Measurements from ENCODE around the gene KCTD11.

DNA sequence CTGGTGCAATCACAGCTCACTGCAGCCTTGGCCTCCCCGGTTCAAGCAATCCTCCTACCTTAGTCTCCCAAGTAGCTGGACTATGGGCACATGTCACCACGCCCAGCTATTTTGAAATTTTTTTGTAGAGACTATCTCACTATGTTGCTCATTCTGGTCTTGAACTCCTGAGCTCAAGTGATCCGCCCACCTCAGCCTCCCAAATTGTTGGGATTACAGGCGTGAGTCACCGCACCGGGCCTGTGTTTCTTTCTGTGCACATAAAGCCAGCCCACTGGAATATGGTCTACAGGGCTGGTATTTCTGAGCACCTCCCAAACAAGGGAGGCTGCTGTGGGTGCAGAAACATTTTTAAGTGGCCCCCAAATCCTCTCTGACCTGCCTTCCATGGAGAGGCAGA, 11.3 kb downstream of the KCTD11 start:
- TF ChIP-seq, protein P1, sequence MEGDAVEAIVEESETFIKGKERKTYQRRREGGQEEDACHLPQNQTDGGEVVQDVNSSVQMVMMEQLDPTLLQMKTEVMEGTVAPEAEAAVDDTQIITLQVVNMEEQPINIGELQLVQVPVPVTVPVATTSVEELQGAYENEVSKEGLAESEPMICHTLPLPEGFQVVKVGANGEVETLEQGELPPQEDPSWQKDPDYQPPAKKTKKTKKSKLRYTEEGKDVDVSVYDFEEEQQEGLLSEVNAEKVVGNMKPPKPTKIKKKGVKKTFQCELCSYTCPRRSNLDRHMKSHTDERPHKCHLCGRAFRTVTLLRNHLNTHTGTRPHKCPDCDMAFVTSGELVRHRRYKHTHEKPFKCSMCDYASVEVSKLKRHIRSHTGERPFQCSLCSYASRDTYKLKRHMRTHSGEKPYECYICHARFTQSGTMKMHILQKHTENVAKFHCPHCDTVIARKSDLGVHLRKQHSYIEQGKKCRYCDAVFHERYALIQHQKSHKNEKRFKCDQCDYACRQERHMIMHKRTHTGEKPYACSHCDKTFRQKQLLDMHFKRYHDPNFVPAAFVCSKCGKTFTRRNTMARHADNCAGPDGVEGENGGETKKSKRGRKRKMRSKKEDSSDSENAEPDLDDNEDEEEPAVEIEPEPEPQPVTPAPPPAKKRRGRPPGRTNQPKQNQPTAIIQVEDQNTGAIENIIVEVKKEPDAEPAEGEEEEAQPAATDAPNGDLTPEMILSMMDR (conservative IDR thresholded peaks at IDR 0.05 in 1 of 2, IDR thresholded peaks at IDR 0.05 in 1 of 2; ENCODE audit: extremely low read depth in 1 of 2, insufficient read depth in 1 of 2, low read depth in 1 of 2, low read length in 2 of 2): no peak
- TF ChIP-seq EZH2 (IDR thresholded peaks at IDR 0.05; ENCODE audit: borderline replicate concordance, low read length): no peak
